GM19328 (cell line): ENCODE measurements around the gene MUCL1.
"Not testable (repeated sequence)": the region's sequence is repeated elsewhere in the genome, so short reads cannot be mapped to it uniquely, and the experiment has no call there.

Experiments
- ATAC-seq: cut with Tn5 transposase; IDR thresholded peaks from one replicate; pipeline ENCODE4 v1.9.1; 2021; ENCODE audit warnings: mild to moderate bottlenecking, moderate library complexity; ENCODE audit not compliant: unreplicated experiment

MUCL1 gene, protein sequence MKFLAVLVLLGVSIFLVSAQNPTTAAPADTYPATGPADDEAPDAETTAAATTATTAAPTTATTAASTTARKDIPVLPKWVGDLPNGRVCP

DNA sequence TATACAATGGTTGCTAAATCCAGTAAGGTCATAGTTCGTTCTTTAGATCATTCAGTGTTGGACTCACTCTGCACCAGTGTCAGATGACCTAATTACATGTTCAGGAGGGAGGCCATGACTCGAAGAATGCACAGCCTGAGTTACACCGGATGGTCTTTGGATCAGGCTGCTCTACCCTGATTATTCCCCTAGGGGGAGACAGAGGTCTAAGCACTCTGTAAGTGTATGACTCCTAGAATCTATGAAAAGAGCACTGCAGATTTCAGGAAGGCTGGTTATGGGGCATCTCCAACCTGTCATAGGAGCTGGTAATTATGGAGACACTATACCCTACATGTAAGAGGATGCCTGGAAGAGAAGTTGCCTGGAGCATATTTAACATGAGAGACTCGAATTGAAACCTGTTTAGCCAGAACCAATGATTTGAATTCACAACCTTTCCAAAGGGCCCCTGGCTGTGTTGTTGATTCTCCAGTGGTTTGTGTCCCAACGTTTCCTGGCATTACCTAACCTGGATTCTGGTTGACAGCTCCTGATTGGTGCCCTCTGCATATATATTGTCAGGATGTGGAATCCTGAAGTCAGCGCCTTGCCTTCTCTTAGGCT lies at the start of gene MUCL1:
Gene MUCL1, plus strand, starts transcription at position 584 of the 606 bp plus-strand sequence. CDS start 67 bp downstream, outside the sequence.
- peak; percentile 96 for ATAC-seq

DNA sequence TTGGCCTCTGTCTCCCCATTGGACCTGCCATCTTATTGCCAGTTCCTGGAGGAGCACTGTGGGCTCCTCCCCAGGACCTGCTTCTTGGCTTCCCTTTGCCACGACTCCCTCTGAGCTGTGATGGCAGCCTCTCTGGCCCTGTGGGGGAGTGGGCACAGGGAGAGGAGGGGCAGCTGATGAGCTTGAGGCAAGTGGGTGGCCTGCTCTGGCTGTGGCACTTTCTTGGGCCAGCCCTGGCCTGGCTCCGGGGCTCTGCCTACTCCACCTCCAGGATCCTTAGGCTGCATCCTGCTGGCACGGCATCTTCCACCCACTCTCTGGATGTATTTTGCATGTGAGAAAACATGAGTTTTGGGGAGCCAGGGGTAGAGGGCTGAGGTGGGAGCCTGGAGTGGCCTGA lies 32.6 kb upstream of the MUCL1 start:
- ATAC-seq: no peak

- no peak for ATAC-seq
Observed at GRCh38 chr12:54824402-54824801, 29.9 kb upstream of the MUCL1 start.

- no peak for ATAC-seq
Observed at GRCh38 chr12:54829511-54829910, 24.8 kb upstream of the MUCL1 start.

DNA sequence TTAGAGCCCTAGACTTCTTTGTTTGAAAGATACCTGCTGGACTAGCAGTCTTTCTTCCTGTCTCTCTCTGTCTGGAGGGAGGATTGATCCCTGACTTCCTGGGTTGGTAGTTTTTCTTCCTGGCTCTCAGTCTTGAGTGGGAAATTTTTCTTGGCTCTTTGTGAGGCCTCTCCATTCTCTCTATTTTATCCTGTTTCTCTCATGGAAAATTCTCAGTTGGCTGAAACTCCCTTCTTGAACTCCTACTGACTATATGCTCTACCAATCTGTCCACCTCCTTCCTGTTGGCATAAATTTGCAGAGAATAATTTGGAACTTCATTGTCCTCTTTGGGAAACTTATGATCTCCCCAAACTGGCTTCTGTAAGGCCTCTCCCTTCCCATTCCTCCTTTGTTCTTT lies 24.1 kb upstream of the MUCL1 start:
- ATAC-seq: no peak

- ATAC-seq: no peak
Observed at GRCh38 chr12:54831631-54832030, 22.7 kb upstream of the MUCL1 start.

DNA sequence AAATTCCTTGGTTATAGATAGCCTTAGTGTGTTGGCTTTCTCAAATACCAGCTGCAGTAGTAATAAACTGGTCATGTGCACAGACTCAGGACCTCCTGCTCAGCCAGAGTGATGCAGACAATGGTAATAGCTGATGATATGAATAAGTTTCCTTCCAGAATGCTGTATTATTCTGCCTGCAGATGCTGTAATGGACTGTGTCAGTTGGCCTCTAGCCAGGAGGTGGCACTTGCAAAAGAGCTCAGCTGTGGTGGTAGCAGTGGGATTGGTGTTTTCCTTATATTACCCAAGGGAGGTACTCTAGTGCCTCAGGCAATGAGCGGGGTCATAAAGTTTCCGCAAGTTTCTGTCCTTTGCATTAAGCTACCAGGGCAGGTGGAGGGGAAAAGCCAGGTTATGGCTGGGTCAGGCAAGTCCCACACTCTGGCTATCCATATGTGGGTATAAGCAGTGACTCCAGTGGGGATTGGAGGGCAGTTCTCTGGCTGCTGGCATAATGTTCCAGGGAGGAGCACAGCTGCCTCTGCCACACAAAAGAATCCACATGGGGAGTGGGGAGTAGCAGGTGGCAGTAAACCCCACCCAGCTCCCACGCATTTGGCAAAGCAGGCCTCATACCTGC lies 14.0 kb upstream of the MUCL1 start:
- ATAC-seq: no peak

GRCh38 chr12:54857406-54857805 lies 3.1 kb downstream of the MUCL1 start:
- no peak for ATAC-seq

GRCh38 chr12:54858562-54858961 lies 4.2 kb downstream of the MUCL1 start:
- no peak for ATAC-seq

DNA sequence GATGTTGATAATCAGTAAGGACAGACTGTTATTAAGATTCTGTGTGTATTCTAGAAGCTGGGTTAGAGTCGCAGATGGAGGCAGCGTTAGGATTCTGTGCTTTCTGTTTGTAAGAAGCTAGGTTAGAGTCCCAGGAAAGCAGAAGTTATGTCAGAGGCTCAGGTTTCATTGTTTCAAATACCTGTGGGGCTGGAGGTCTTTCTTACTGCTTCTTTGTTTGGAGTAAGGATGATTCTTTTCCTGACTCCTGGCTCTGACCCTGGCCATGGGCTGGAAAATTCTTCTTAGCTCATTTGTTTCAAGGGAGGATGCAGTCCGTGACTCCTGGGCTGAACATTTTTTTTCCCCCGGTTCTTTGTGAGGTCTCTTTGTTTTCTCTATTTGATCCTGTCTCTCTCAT lies 5.2 kb downstream of the MUCL1 start:
- no peak for ATAC-seq

- ATAC-seq: no peak
Observed at GRCh38 chr12:54861927-54862326, 7.6 kb downstream of the MUCL1 start.

DNA sequence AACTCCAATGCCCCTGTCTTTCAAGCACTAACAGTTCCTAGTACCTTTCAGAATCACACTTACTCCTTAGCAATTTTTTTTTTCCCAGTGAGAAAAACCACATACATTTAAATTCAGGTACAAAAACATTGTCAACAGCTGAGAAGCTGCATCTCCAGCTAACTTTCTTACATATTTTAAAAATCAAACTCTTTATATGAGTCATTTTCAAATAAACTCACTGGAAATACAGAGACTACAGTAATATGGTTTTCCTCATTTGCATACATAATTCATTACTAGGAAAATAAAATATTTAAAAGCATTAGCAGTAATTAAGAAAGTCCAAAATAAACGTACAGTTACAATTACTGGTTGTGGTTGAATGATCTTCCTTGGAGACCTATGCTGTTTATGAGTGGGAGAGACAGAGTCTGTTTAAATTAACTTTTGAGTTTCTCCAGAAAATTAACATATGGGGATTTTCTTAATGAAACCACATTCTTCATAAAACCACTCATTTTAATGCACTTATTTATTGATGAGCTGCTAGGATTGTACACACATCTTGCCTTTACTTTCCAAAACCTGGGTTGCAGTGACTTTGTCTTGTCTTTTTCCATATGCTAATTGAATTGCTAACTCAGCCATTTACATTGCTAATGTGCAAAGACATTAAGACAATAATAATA lies 9.8 kb downstream of the MUCL1 start:
- no peak for ATAC-seq

DNA sequence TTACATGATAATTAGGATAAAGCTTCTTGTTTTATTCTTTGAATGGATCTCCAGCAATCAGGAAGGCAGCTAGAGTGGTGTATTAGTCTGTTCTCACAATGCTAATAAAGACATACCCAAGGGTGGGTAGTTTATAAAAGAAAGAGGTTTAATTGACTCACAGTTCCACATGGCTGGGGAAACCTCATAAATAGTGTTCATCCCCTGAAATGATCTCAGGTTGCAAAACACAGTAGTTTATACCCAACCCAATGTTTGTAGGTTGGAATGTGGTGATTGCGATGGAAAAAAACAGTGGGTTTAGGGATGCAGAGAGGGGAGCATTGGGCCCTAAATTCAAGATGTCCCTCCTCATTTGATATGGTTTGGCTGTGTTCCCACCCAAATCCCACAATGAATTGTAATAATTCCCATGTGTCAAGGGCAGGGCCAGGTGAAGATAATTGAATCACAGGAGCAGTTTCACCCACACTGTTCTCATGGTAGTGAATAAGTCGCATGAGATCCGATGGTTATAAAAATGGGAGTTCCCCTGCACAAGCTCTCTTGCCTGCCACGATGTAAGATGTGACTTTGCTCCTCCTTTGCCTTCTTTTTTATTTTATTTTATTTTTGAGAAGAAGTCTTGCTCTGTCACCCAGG lies 11.5 kb downstream of the MUCL1 start:
- no peak for ATAC-seq

- no peak for ATAC-seq
Observed at GRCh38 chr12:54868690-54869089, 14.4 kb downstream of the MUCL1 start.

DNA sequence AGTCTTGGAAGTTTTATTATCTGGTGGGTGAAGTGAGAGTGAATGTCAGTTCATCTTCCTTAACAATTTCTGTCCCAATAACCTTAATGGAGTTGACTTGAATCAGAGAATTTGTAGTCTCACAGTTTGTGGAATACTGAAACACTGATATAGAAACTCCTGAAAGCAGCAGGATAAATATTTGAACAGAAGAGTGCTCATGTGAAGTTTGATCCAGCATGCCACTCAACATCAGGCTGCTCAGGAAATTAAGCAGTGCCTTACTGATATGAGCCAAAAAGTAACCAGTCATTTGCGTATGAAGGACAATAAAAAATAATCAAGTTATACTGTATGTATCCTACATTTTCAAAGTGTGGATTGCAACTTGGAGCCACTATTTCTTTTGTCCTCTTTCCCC lies 15.7 kb downstream of the MUCL1 start:
- no peak for ATAC-seq

DNA sequence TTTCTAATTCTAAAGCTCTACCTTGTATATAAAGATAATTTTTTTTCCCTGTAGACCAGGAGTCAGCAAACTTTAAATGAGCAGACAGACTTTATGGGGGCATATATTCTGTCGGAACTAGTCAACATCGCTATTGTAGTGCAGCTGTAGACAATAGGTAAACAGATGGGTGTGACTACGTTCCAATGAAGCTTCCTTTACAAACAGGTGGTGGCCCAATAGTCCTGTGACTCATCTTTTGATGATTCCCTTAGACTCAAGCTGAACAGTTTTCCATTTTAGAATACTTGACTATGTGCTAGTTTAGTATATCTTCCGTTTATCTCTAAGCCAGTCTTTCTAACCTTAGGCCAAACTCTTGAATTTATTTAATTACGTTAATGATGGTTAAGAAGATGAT lies 16.3 kb downstream of the MUCL1 start:
- no peak for ATAC-seq

DNA sequence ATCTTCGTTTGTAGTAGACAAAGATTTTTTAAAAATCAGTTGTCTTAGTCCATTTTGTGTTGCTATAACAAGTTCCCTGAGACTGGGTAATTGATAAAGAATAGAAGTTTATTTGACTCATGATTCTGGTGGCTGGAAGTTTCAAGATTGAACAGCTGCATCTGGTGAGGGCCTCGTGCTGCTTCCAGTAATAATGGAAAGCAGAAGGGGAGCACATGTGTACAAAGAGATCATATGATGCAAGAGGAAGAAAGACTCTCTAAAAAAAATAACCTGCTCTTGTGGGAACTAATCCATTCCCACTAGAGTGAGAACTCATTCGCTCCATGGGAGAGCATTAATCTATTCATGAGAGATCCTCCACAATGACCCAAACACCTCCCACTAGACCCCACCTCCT lies 24.8 kb downstream of the MUCL1 start:
- ATAC-seq: no peak

- ATAC-seq: no peak
Observed at GRCh38 chr12:54879579-54879978, 25.3 kb downstream of the MUCL1 start.

GRCh38 chr12:54882079-54882478 lies 27.8 kb downstream of the MUCL1 start:
- ATAC-seq: no peak

DNA sequence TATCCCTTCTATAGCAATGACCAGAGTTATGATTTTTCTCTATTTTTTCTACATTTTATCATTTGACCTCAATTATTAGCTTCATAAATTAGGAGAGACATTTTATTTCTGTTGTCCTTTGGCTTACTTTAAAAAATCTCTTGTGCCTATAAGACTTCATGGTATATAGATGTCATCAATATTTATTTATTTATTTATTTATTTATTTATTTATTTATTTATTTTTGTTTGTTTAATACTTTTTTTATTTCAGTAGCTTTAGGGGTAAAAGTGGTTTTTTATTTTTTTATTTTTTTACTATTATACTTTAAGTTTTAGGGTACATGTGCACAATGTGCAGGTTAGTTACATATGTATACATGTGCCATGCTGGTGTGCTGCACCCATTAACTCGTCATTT lies 28.3 kb downstream of the MUCL1 start:
- not testable (repeated sequence) for ATAC-seq

GRCh38 chr12:54888428-54888827 lies 34.1 kb downstream of the MUCL1 start:
- not testable (repeated sequence) for ATAC-seq

DNA sequence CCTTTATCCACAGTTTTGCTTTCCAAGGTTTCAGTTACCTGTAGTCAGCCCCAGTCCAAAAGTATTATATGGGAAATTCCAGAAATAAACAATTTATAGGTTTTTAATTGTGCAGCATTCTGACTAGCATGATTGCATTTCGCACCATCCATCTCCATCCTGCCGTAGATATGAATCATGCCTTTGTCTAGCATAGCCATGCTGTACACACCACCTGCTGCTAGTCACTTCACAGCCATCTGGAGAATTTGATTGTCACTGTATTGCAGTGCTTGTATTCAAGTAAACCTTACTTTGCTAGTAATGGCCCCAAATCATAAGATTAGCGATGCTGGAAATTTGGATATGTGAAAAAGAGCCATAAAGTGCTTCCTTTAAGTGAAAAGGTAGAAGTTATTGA lies 36.0 kb downstream of the MUCL1 start:
- no peak for ATAC-seq
